RWPE2 (cell line): ENCODE measurements around the gene ANK2.

Experiments
- ATAC-seq: fragments of 200-7000 bp; cut with Tn5 transposase; 3 replicates; pipeline ENCODE4 v1.9.1; 2021; ENCODE audit warnings: low read depth
- DNase-seq: peaks from one replicate; pipeline ENCODE4 v3.0.0-alpha.2; 2020; ENCODE audit warnings: low spot score
- H3K27ac ChIP-seq: fragments of 450-650 bp; 2 replicates; pipeline ENCODE4 v1.5.1; 2017; ENCODE audit warnings: mild to moderate bottlenecking; ENCODE audit not compliant: poor library complexity, severe bottlenecking
- H3K27me3 ChIP-seq: fragments of 250-450 bp; sonication (Bioruptor Pico); 2 replicates; pipeline ENCODE4 v1.5.1; 2021; ENCODE audit warnings: mild to moderate bottlenecking, moderate library complexity; ENCODE audit not compliant: insufficient read depth, poor library complexity, severe bottlenecking
- H3K36me3 ChIP-seq: fragments of 250-450 bp; sonication (Bioruptor Pico); 2 replicates; pipeline ENCODE4 v1.5.1; 2020; ENCODE audit warnings: low read depth, mild to moderate bottlenecking, moderate library complexity
- H3K4me1 ChIP-seq: fragments of 250-450 bp; sonication (Bioruptor Pico); 2 replicates; pipeline ENCODE4 v1.5.1; 2021; ENCODE audit warnings: mild to moderate bottlenecking, moderate library complexity; ENCODE audit not compliant: insufficient read depth, poor library complexity, severe bottlenecking
- H3K4me3 ChIP-seq: fragments of 250-450 bp; sonication (Bioruptor Pico); 2 replicates; pipeline ENCODE4 v1.5.1; 2021; ENCODE audit warnings: mild to moderate bottlenecking, moderate library complexity; ENCODE audit not compliant: severe bottlenecking
- H3K9me3 ChIP-seq: fragments of 250-450 bp; sonication (Bioruptor Pico); 2 replicates; pipeline ENCODE4 v1.5.1; 2021; ENCODE audit warnings: mild to moderate bottlenecking, moderate library complexity; ENCODE audit not compliant: severe bottlenecking
- CTCF ChIP-seq: fragments of 450-650 bp; IDR thresholded peaks from one replicate; pipeline ENCODE4 v1.5.1; 2017; ENCODE audit warnings: mild to moderate bottlenecking, moderate library complexity; ENCODE audit not compliant: poor library complexity, severe bottlenecking

The ANK2 gene

DNA sequence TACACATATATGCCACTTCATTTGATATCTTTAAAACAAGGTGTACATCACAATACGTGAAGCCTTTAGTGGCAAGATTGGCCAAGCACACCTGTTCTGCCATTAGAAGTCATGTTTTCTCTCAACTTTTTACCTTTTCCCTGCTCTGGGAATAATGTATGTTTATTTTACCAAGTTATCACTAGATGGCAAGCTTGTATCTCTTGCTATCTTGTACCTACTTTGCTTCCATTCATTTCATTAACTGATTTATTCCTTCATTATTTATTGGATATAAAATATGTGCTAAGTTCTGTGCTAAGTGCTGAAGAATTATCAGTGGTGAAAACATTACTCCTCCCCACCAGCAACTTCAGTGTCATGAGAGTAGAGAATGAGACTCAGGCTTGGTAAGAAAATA, 245.5 kb downstream of the ANK2 start:
- no peak for DNase-seq
- Histone ChIP-seq H3K36me3 (no peaks in the 10 kb centered on the region), H3K4me3 (no peak overlapping the region), H3K4me1 (no peaks in the 10 kb centered on the region), H3K27ac (no peak overlapping the region), H3K9me3 (no peaks in the 10 kb centered on the region), H3K27me3 (no peaks in the 10 kb centered on the region)
- TF ChIP-seq CTCF: peak; percentile 44
- no peak for ATAC-seq

- no peak overlapping the region for H3K27ac ChIP-seq
- DNase-seq (no peak), ATAC-seq (peak; percentile 85)
Observed at GRCh38 chr4:113300471-113300928, 251.0 kb downstream of the ANK2 start.

GRCh38 chr4:113302051-113302450, 252.6 kb downstream of the ANK2 start:
- DNase-seq: no peak
- Histone ChIP-seq H3K4me3 (no peak overlapping the region), H3K27me3 (no peaks in the 10 kb centered on the region), H3K4me1 (no peaks in the 10 kb centered on the region), H3K27ac (no peak overlapping the region), H3K36me3 (no peaks in the 10 kb centered on the region), H3K9me3 (no peaks in the 10 kb centered on the region)
- no peak for ATAC-seq
- no peak for TF ChIP-seq CTCF

More at GRCh38 chr4:113300471-113300928, 251.0 kb downstream of the ANK2 start:
- Histone ChIP-seq H3K4me3 (no peak overlapping the region), H3K4me1 (no peaks in the 10 kb centered on the region), H3K36me3 (no peaks in the 10 kb centered on the region), H3K27me3 (no peaks in the 10 kb centered on the region), H3K9me3 (no peaks in the 10 kb centered on the region)
- TF ChIP-seq CTCF: no peak

DNA sequence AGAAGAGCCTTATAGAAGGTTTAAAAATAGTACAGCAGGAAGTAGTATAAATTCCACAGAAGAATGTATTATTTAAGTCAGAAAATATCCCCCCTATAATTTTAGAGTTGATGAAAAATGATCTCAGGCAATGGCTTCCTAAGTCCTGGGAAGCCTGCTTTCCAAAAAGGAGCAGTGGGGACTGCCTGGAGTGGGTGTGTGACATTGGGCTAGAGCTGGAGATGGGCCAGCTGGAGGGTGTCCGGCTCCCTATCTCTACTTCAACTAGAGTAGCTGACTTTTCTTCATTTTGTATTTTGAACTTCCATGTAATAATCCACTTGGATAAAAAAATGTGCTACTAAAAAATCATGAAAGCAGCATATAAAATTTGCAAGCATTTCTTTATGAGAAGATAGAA, 253.9 kb downstream of the ANK2 start:
- ATAC-seq (no peak), DNase-seq (no peak)
- Histone ChIP-seq H3K27ac (no peak overlapping the region), H3K27me3 (no peaks in the 10 kb centered on the region), H3K9me3 (no peaks in the 10 kb centered on the region), H3K36me3 (no peaks in the 10 kb centered on the region), H3K4me1 (no peaks in the 10 kb centered on the region), H3K4me3 (no peak overlapping the region)
- TF ChIP-seq CTCF: no peak

GRCh38 chr4:113311047-113311446, 261.6 kb downstream of the ANK2 start:
- ATAC-seq (peak; percentile 99), DNase-seq (no peak)
- Histone ChIP-seq H3K27me3 (no peaks in the 10 kb centered on the region), H3K27ac (no peak overlapping the region), H3K36me3 (no peaks in the 10 kb centered on the region), H3K4me1 (peaks cover 4% of the 10 kb centered on the region), H3K4me3 (no peak overlapping the region), H3K9me3 (no peaks in the 10 kb centered on the region)
- TF ChIP-seq CTCF: no peak
